K562 (cell line): ENCODE measurements around the gene SCG3. TPM values are rescaled to one million over a fixed set of nuclear protein-coding genes. Genes with fewer than 3 reads are reported as not detected.

Experiments used
- ATAC-seq: fragments of 200-7000 bp; cut with Tn5 transposase; 3 replicates; pipeline ENCODE4 v1.9.1; 2020; ENCODE audit warnings: moderate library complexity
- BruUV-seq: library from RNA; stranded (reverse); fragments of 400-500 nt; replicated peaks from 2 replicates; lab custom pipeline; 2021; lab: Mats Ljungman, UMichigan
- CTCF ChIA-PET: fragments of 300-600 bp; formaldehyde crosslinking; extraction: SDS; loops from one replicate; lab custom pipeline; 2021; ENCODE audit warnings: low intra/inter-chr PET ratio; lab: Yijun Ruan, JAX
- POLR2A ChIA-PET: fragments of 300-600, 350-650 bp; sonication (Branson Sonifier 250); formaldehyde crosslinking; extraction: SDS; loops from one replicate; lab custom pipeline; 2021; ENCODE audit warnings: antibody characterized with exemption, inconsistent platforms; lab: Yijun Ruan, JAX
- DNase-seq, 4 experiments: peaks; one replicate each; pipeline versions ENCODE4 v3.0.0 to v3.0.0-alpha.2; 2011 to 2018; ENCODE audit warnings: low spot score in 3 of 4, mixed read lengths in 3 of 4; ENCODE audit errors: extremely low read depth in 1 of 4
- FAIRE-seq: peaks from 2 replicates; lab custom pipeline; 2011; peaks lifted over from hg19 to GRCh38; lab: Jason Lieb, UNC
- H2AFZ ChIP-seq: 2 replicates; pipeline ENCODE4 v1.6.0; 2011; ENCODE audit warnings: low read depth, low read length, control low read depth, inconsistent platforms
- H3K27ac ChIP-seq: fragments of 200-600 bp; 3 replicates; pipeline ENCODE4 v1.8.0; 2011; ENCODE audit warnings: low read depth, mild to moderate bottlenecking, control low read depth, inconsistent platforms, low read length, moderate library complexity, mixed read lengths; ENCODE audit errors: extremely low read depth
- H3K27me3 ChIP-seq, 2 experiments: fragments of 300-600 bp in 1 of 2; 2 replicates in 1 of 2; 3 replicates in 1 of 2; pipeline versions ENCODE4 v1.6.0 to v1.8.0; 2011; ENCODE audit warnings: inconsistent platforms in 2 of 2, low read length in 2 of 2, mild to moderate bottlenecking in 1 of 2, mixed read lengths in 1 of 2, moderate library complexity in 1 of 2; ENCODE audit not compliant: control insufficient read depth in 2 of 2, insufficient read depth in 2 of 2
- H3K36me3 ChIP-seq: fragments of 300-600 bp; 3 replicates; pipeline ENCODE4 v1.8.0; 2011; ENCODE audit warnings: mild to moderate bottlenecking, low read length, inconsistent platforms; ENCODE audit not compliant: control insufficient read depth, insufficient read depth
- H3K4me1 ChIP-seq, 2 experiments: fragments of 200-600 bp in 1 of 2; replicated peaks in 1 of 2; 2 replicates in 1 of 2; 3 replicates in 1 of 2; pipeline versions ENCODE4 v1.5.1 to v1.8.0; 2011; ENCODE audit warnings: inconsistent platforms in 2 of 2, low read length in 2 of 2, mild to moderate bottlenecking in 1 of 2, mixed read lengths in 1 of 2, moderate library complexity in 1 of 2; ENCODE audit not compliant: control insufficient read depth in 2 of 2, insufficient read depth in 2 of 2
- H3K4me2 ChIP-seq: 2 replicates; pipeline ENCODE4 v1.6.1; 2011; ENCODE audit warnings: low read length, control low read depth, inconsistent platforms, mixed read lengths; ENCODE audit not compliant: insufficient read depth
- H3K4me3 ChIP-seq: fragments of 200-600 bp; sonication (generic), shearing (Covaris generic); 2 replicates; pipeline ENCODE4 v1.5.1; 2016; ENCODE audit warnings: control low read depth, inconsistent platforms
- H3K79me2 ChIP-seq: fragments of 200-600 bp; 3 replicates; pipeline ENCODE4 v1.8.0; 2011; ENCODE audit warnings: low read length, inconsistent platforms; ENCODE audit not compliant: control insufficient read depth, insufficient read depth
- H3K9ac ChIP-seq, 2 experiments: 2 replicates each; pipeline versions ENCODE4 v1.6.0 to v1.6.1; 2011; ENCODE audit warnings: low read depth in 2 of 2, low read length in 2 of 2, control low read depth in 1 of 2, inconsistent platforms in 1 of 2, mild to moderate bottlenecking in 1 of 2, mixed read lengths in 1 of 2; ENCODE audit not compliant: insufficient read depth in 1 of 2
- H3K9me1 ChIP-seq: one replicate; pipeline ENCODE4 v1.6.0; 2011; ENCODE audit warnings: inconsistent platforms, mild to moderate bottlenecking, low read length, moderate library complexity; ENCODE audit not compliant: control insufficient read depth, insufficient read depth
- H3K9me3 ChIP-seq: replicated peaks from 2 replicates; pipeline ENCODE4 v1.5.1; 2011; ENCODE audit warnings: low read depth, low read length, inconsistent platforms; ENCODE audit not compliant: control insufficient read depth, insufficient read depth
- H4K20me1 ChIP-seq: replicated peaks from 2 replicates; pipeline ENCODE4 v1.6.1; 2011; ENCODE audit warnings: low read length, inconsistent platforms, mixed read lengths; ENCODE audit not compliant: control insufficient read depth, insufficient read depth
- CBFA2T3 ChIP-seq: fragments of 450-650 bp; IDR thresholded peaks from 2 replicates; pipeline ENCODE4 v1.6.1; 2017
- ESRRB ChIP-seq: fragments of 250-450 bp; sonication (Bioruptor Pico); IDR thresholded peaks from 2 replicates; pipeline ENCODE4 v1.5.0; 2020; ENCODE audit warnings: mild to moderate bottlenecking, moderate library complexity, borderline replicate concordance
- MAFG ChIP-seq: fragments of 450-650 bp; conservative IDR thresholded peaks from 2 replicates; pipeline ENCODE4 v1.6.1; 2016; ENCODE audit warnings: missing genetic modification characterization, missing compliant biosample characterization
- MYNN ChIP-seq, 2 experiments: sonication (generic); formaldehyde crosslinking in 1 of 2; IDR thresholded peaks; 2 replicates each; pipeline versions ENCODE4 v1.5.0 to v1.6.1; 2016 to 2020; ENCODE audit warnings: antibody characterized with exemption in 1 of 2, missing genetic modification reagents in 1 of 2
- ZNF316 ChIP-seq: fragments of 450-650 bp; IDR thresholded peaks from 2 replicates; pipeline ENCODE4 v1.6.1; 2016
- WGBS: fragments of 100-300 bp; shearing (Covaris generic); methylation state at CpG from one replicate; pipeline ENCODE4 v1.1.6; 2016; ENCODE audit warnings: low coverage, mixed read lengths; ENCODE audit not compliant: insufficient coverage; ENCODE audit errors: missing lambda C conversion rate; 5-methylcytosine and 5-hydroxymethylcytosine counted together
- in situ Hi-C: fragments of 300-500 bp; cut with MboI; formaldehyde crosslinking; loops from 4 replicates; pipeline ENCODE4 v1.15.0; 2018; ENCODE audit warnings: inconsistent platforms, mixed read lengths
- intact Hi-C: fragments of 100-400 bp; cut with micrococcal nuclease; formaldehyde crosslinking; loops from 2 replicates; pipeline ENCODE4 v1.14.2; 2022
- polyA plus RNA-seq, 8 experiments: library from polyadenylated mRNA; depleted of rRNA in 4 of 8; stranded (reverse) in 5 of 8; unstranded in 3 of 8; fragments of >200 nt; fragmentation: Nextera tagmentation in 2 of 8; fragmentation: Illumina TruSeq in 1 of 8; extraction: Ambion mirVana in 2 of 8; extraction: Trizol in 1 of 8; gene quantifications; 2 replicates each; pipeline versions ENCODE4 v1.2.1 to v1.2.3, GENCODE V29; 2011 to 2014; ENCODE audit warnings: inconsistent platforms in 1 of 8, missing spikeins in 1 of 8
- total RNA-seq, 7 experiments: library from RNA; depleted of rRNA in 6 of 7; stranded (reverse); fragments of >200 nt in 6 of 7; fragmentation: Illumina TruSeq in 2 of 7; extraction: Trizol in 2 of 7; gene quantifications; 2 replicates each; pipeline versions ENCODE4 v1.2.1 to v1.2.3, GENCODE V29; 2011 to 2021; ENCODE audit warnings: low replicate concordance in 1 of 7
- TF ChIP-seq, protein P1 (sequence below), 2 experiments: fragments of 450-650 bp; formaldehyde crosslinking in 1 of 2; IDR thresholded peaks; 2 replicates each; pipeline versions ENCODE4 v1.4.0 to v1.6.1; 2014 to 2020; ENCODE audit warnings: mild to moderate bottlenecking in 2 of 2, borderline replicate concordance in 1 of 2, low read depth in 1 of 2
- TF ChIP-seq, protein P2 (sequence below): IDR thresholded peaks from 2 replicates; pipeline ENCODE4 v1.6.1; 2012; ENCODE audit warnings: low read depth, low read length, improper control_type of control experiment, borderline replicate concordance

Gene SCG3
- total and polyA plus RNA-seq, 9 of the 15 experiments (the other 6 are each of a cell fraction or from before 2014, with no cell fraction given) = 13.0 to 43.8 (median 21.0) TPM

DNA sequence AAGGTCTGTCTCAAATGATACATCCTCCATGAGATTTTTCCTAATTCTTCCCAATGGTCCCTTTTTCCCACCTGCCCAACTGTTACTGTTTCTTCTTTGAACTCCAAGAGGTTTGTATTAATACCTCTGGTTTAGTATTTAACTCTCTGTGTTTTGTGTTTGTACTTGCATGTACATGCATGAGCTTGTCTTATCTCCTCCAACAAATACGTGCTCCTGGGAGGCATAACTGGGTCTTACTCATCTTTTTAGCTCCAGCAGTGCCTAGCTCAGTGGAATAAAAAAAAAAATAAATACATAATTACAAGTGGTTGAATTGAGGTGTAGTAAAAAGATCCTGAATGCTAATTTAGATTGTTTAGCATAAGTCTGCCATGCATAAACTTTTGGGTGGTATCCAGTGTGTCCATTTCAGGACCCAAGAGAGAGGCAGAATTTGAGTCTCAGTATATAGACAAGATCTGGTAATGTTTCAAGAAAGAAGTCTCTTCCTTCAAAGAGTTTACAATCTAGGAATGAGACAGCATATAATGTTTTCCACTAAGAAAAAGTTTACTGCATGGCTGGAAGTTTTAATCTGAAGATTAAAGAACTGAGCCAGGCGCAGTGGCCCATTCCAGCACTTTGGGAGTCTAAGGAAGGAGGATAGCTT is 57.9 kb downstream of the SCG3 start:
- H3K9ac ChIP-seq = no peak overlapping the region
- DNase-seq (peak in 1 of 4 experiments; percentile 56), ATAC-seq (0 out of 3 replicates have a peak, but pooled peaks have one; percentile 10), FAIRE-seq (no peak)
- WGBS = 50% methylated on average over 2 of the region's 2 CpGs
- BruUV-seq = no TSS peak
- H3K9me3 ChIP-seq = no peaks in the 10 kb centered on the region
- no peaks in the 10 kb centered on the region for H3K9me1 ChIP-seq
- CTCF ChIA-PET = no interaction called here
- H4K20me1 ChIP-seq = no peaks in the 10 kb centered on the region
- intact Hi-C loops = loop anchor here (2.0 to 5.0 kb wide), 2 partner anchors 38 to 86 kb away; no protein-coding TSS in a partner anchor
- peaks cover 19% of the 10 kb centered on the region for H3K79me2 ChIP-seq
- POLR2A ChIA-PET = interaction anchor here (0.6 to 3.6 kb wide), 5 partner anchors 9 to 37 kb away, joined by 3 to 15 read pairs (median 3); no protein-coding TSS in a partner anchor
- H3K4me3 ChIP-seq = no peak overlapping the region
- H3K27me3 ChIP-seq = no peaks in the 10 kb centered on the region
- peak overlapping the region; percentile 9; the same call in 1 of the 2 replicates for H3K4me2 ChIP-seq
- H3K36me3 ChIP-seq = 0 out of 3 replicates have a peak, but pooled peaks cover 2% of the 10 kb centered on the region
- H2AFZ ChIP-seq = peak overlapping the region; percentile 74
- TF ChIP-seq ZNF316 = 0 out of 2 replicates have a peak, but pooled peaks have one; percentile 23
- TF ChIP-seq, protein P1, sequence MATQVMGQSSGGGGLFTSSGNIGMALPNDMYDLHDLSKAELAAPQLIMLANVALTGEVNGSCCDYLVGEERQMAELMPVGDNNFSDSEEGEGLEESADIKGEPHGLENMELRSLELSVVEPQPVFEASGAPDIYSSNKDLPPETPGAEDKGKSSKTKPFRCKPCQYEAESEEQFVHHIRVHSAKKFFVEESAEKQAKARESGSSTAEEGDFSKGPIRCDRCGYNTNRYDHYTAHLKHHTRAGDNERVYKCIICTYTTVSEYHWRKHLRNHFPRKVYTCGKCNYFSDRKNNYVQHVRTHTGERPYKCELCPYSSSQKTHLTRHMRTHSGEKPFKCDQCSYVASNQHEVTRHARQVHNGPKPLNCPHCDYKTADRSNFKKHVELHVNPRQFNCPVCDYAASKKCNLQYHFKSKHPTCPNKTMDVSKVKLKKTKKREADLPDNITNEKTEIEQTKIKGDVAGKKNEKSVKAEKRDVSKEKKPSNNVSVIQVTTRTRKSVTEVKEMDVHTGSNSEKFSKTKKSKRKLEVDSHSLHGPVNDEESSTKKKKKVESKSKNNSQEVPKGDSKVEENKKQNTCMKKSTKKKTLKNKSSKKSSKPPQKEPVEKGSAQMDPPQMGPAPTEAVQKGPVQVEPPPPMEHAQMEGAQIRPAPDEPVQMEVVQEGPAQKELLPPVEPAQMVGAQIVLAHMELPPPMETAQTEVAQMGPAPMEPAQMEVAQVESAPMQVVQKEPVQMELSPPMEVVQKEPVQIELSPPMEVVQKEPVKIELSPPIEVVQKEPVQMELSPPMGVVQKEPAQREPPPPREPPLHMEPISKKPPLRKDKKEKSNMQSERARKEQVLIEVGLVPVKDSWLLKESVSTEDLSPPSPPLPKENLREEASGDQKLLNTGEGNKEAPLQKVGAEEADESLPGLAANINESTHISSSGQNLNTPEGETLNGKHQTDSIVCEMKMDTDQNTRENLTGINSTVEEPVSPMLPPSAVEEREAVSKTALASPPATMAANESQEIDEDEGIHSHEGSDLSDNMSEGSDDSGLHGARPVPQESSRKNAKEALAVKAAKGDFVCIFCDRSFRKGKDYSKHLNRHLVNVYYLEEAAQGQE (IDR thresholded peaks at IDR 0.05; ENCODE audit: borderline replicate concordance) = peak; percentile 66
- TF ChIP-seq, protein P1 (CRISPR knock-in tag; IDR thresholded peaks at IDR 0.05; ENCODE audit: low read depth) = no peak
- 0 out of 2 replicates have a peak, but pooled peaks have one; percentile 11 for TF ChIP-seq CBFA2T3
- no peak for TF ChIP-seq ESRRB (CRISPR knock-in tag)
- peak; percentile 88 for TF ChIP-seq MYNN (IDR thresholded peaks at IDR 0.05)
- TF ChIP-seq MYNN (CRISPR knock-in tag; IDR thresholded peaks at IDR 0.05) = no peak
- TF ChIP-seq, protein P2, sequence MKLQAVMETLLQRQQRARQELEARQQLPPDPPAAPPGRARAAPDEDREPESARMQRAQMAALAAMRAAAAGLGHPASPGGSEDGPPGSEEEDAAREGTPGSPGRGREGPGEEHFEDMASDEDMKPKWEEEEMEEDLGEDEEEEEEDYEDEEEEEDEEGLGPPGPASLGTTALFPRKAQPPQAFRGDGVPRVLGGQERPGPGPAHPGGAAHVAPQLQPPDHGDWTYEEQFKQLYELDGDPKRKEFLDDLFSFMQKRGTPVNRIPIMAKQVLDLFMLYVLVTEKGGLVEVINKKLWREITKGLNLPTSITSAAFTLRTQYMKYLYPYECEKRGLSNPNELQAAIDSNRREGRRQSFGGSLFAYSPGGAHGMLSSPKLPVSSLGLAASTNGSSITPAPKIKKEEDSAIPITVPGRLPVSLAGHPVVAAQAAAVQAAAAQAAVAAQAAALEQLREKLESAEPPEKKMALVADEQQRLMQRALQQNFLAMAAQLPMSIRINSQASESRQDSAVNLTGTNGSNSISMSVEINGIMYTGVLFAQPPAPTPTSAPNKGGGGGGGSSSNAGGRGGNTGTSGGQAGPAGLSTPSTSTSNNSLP = no peak
- TF ChIP-seq MAFG (tag) = 0 out of 2 replicates have a peak, but pooled peaks have one; percentile 7
- peaks cover 20 to 34% of the 10 kb centered on the region in 2 experiments for H3K4me1 ChIP-seq
- in situ Hi-C loops = no loop called here
- H3K27ac ChIP-seq = peak overlapping the region; percentile 30; the same call in 2 of the 3 replicates
